Endothelial cell of umbilical vein (primary cell): ENCODE results near the gene KCTD21.

Experiments
- CTCF ChIP-seq, 2 donors: IDR thresholded peaks; 1 replicate in 1 of 2; 2 replicates in 1 of 2; pipeline ENCODE4 v1.5.1; 2011; ENCODE audit warnings: low read length in 2 of 2, mild to moderate bottlenecking in 2 of 2, moderate library complexity in 2 of 2, control low read depth in 1 of 2, inconsistent platforms in 1 of 2, low read depth in 1 of 2; ENCODE audit not compliant: insufficient read depth in 1 of 2; ENCODE audit errors: extremely low read depth in 1 of 2
- FOS ChIP-seq: IDR thresholded peaks from 2 replicates; pipeline ENCODE4 v1.6.1; 2011; ENCODE audit warnings: mild to moderate bottlenecking, low read length, moderate library complexity, borderline replicate concordance; ENCODE audit not compliant: insufficient read depth
- JUN ChIP-seq: IDR thresholded peaks from 2 replicates; pipeline ENCODE4 v1.6.1; 2011; ENCODE audit warnings: borderline replicate concordance, low read depth; ENCODE audit not compliant: insufficient read length, insufficient read depth
- POLR2A ChIP-seq: IDR thresholded peaks from 2 replicates; pipeline ENCODE4 v1.6.1; 2012; ENCODE audit warnings: low read depth, mild to moderate bottlenecking, control low read depth, low read length
- POLR2AphosphoS5 ChIP-seq: IDR thresholded peaks from 2 replicates; pipeline ENCODE4 v1.6.1; 2012; ENCODE audit warnings: low read depth, mild to moderate bottlenecking, control low read depth, low read length, moderate library complexity; ENCODE audit not compliant: insufficient read depth

- TF ChIP-seq CTCF (IDR thresholded peaks at IDR 0.05; ENCODE audit: extremely low read depth in 1 of 2, insufficient read depth in 1 of 2, low read depth in 1 of 2, low read length in 2 of 2): no peak
- TF ChIP-seq JUN: no peak
- TF ChIP-seq POLR2A: no peak
- no peak for TF ChIP-seq FOS
- TF ChIP-seq POLR2AphosphoS5: no peak
Measured at GRCh38 chr11:78170874-78171549, 17.4 kb downstream of the KCTD21 start.
